Right kidney (tissue), 1 donor: ENCODE data around the gene AK2.
"Not testable (repeated sequence)": the region's sequence is repeated elsewhere in the genome, so short reads cannot be mapped to it uniquely, and the experiment has no call there.

Experiments
- DNase-seq: peaks from one replicate; pipeline ENCODE4 v3.0.0-alpha.2; 2016

Gene AK2

DNA sequence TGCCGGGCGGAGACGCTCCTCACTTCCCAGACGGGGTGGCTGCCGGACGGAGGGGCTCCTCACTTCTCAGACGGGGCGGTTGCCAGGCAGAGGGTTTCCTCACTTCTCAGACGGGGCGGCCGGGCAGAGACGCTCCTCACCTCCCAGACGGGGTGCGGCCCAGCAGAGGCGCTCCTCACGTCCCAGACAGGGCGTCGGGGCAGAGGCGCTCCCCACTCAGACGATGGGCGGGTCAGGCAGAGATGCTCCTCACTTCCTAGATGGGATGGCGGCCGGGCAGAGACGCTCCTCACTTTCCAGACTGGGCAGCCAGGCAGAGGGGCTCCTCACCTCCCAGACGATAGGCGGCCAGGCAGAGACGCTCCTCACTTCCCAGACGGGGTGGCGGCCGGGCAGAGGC, 61.6 kb downstream of the AK2 start:
- not testable (repeated sequence) for DNase-seq

DNA sequence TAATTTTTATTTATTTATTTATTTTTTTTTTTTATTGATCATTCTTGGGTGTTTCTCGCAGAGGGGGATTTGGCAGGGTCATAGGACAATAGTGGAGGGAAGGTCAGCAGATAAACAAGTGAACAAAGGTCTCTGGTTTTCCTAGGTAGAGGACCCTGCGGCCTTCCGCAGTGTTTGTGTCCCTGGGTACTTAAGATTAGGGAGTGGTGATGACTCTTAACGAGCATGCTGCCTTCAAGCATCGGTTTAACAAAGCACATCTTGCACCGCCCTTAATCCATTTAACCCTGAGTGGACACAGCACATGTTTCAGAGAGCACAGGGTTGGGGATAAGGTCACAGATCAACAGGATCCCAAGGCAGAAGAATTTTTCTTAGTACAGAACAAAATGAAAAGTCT, 63.2 kb downstream of the AK2 start:
- DNase-seq = not testable (repeated sequence)

DNA sequence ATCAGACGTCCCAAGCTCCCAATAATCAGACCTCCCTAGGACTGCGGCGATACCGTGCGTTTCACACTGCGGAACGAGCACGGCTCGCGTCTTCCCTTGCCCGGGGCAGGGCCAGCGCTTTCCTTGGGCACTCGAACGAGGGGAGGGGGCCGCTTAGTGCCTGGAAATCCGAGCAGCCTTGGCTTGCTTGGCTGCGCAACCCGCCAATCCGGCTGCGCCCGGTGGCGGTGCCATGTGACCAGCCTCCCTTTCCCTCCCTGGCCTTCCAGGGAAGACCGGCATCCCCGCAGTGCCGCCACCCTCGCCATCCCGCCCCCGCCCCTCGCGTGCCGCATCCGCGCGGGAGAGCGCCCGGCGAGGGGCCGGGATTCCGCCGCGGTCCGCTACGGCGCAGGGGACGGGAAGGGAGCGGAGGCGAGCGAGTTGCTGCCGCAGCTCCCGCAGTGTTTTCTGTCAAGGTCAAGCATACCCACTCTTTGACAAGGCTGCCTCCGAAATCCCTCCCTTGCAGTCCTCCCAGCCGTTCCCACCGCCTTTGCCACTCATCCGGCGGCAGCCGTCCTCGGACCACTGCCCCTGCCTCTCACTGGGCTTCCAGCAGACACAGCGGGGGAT, 63.8 kb downstream of the AK2 start:
- peak; percentile 88 for DNase-seq

DNA sequence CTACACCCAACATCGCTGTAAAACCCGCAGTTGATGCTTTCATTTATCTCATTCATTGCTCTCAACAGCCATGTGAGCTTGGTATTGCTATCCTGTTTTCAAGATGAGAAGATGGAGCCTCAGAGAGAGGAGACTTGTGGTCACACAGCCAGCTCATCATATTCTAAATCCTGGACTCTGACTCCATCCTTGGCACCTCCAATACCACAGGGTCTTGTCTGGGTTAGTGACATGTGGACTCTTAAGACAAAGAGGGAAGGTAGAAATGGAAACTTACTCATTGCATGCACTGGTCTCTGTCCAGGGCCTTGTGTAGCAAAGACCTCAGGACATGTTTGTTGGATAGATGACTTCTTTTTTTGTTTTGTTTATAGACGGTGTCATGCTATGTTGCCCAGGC, 65.1 kb downstream of the AK2 start:
- no peak for DNase-seq

DNA sequence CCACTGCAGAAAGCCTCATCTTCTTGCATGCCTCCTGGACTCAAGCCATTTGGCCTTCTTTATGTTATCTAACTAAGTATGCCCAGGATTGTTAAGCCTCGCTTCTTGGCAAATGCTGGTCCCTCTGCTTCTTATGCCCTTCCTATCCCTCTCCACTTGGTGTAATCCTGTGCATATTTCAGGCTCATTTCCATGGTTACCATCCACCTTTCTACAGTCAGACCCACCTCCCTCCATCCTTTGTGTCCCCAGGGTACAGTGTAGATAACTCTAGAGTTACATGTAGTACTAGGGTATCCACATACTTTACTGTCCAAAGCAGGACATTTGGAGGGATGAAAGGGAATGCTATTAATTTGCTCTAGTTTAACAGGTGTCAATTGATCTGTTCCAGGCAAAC, 65.5 kb downstream of the AK2 start:
- no peak for DNase-seq

DNA sequence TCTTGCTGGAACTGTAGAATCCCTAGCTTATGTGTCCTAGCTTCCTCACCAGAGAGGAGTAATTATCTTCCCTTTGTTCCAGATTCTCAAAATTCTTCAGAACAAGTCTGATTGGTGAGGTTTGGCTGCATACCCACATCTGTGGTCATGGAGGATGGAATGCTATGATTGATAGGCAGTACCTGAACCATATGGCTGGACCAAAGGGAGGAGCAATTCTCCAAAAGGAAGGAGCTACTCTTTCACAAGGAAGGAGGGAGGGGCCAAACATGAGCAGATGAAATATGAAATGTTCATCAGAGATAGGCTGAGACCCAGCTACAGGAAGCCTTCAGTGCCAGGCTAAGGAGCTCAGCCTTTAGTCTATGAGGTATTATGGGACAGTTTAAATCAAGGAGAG, 67.1 kb downstream of the AK2 start:
- DNase-seq = no peak

DNA sequence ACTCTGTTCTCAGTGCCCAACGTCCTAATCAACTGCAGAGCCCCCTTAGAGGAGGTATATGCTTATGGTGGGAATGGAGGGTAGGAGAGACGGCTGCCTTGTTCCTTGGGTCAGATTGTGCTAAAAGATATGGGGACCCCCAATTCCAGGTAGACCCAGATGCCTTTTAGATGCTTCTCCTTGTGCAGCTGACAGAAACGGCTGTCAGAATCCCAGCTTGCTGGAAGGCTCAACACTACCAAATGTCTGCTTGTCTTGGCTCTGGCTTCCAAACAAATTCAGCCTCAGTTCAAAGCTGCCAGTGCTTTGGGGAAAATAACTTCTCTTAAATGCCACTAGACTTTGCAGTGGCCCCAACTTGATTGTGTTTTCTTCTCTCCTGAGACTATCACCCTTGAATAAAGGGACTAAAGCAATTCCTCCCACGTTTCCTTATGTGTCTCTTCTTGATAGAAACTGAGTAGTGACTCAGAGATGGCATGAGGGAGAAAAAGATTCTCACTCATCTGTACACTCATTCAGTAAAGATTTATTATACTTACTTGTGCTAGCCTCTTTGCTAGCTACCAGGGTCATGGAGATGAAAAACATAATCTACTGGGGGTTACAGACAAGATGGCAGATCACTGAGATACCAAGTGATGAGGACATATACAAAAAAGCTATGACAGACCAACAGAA, 68.7 kb downstream of the AK2 start:
- DNase-seq = no peak

DNA sequence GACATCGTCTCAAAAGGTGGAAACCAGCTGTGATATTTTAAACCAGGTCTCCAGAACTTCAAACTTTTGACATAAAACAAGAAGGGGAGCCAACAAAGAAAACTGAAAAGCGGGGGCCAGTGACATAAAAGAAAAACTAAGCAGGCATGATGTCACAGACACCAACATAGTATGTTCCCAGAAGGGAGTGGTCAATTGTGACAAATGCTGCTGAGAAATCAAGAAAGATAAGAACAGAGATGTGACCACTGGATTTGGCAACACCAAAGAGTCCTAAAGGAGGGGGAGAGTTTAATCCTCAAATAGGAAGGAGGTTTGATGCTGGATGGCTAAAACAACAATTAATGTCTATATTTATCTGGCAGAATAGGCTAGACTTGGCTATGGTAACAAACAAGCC, 69.8 kb downstream of the AK2 start:
- DNase-seq = no peak

DNA sequence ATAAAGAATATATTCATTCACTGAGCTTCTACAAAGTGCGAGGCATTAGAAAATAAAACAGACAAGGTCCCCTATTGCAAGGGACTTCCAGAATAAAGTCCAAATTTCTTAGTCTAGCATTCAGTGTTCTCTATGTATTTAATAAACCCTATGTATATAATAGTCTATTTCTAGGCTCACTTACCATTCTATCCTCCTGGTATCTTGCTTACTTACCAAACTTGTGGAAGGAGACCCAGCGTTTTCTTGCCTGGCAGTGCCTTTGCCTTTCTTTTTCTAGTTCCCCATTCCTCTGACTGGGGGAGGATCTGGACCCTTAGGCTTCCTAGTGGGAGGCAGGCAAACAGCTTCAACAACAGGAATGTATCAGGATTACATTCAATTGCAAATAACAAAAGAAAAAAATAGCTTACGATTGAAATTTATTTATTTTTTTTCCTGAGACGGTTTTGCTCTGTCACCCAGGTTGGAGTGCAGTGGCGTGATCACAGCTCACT, 71.4 kb downstream of the AK2 start:
- DNase-seq = no peak

DNA sequence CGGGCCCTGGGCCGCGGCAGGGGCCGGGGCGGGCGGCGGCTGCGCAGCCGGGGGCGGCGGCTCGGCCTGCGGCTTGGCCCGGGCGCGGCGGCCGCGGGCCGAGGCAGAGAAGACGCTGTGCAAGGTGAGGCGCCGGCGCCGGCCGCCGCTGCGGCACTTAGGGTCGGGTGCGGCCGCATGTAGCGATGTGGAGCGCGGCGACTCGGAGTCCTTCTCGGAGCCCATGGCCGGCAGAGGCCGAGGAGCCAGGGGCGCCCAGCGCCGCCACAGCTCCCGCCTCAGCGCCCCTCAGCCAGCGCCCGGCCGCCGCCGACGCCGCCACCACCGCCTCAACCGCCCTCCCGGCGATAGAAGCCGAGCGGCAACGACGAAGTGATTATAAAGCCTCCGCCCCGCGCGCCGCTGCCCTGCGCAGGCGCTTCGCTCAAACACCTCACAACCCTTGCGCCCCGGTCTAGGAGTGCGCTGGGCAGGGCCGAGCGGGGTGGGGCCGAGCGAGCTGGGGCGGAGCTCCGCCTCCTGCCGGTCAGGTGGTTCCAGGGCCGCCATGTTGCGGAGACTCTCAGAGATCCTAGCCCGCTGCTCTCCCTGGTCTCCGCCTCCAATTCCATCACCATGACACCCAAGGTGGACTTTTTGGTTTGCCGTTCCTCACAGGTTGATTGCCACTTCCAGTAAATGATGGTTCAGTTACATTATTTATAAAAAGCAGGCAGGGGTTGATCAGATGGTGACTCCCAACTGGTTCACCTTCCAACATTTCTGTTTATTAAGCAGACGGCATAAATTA, 72.0 kb downstream of the AK2 start, which contains the start of gene RNF19B:
TSS of gene RNF19B (minus strand) at position 349 of the 790 bp plus-strand sequence. CDS start at position 225, 124 bp downstream.
- DNase-seq = peak; percentile 95

DNA sequence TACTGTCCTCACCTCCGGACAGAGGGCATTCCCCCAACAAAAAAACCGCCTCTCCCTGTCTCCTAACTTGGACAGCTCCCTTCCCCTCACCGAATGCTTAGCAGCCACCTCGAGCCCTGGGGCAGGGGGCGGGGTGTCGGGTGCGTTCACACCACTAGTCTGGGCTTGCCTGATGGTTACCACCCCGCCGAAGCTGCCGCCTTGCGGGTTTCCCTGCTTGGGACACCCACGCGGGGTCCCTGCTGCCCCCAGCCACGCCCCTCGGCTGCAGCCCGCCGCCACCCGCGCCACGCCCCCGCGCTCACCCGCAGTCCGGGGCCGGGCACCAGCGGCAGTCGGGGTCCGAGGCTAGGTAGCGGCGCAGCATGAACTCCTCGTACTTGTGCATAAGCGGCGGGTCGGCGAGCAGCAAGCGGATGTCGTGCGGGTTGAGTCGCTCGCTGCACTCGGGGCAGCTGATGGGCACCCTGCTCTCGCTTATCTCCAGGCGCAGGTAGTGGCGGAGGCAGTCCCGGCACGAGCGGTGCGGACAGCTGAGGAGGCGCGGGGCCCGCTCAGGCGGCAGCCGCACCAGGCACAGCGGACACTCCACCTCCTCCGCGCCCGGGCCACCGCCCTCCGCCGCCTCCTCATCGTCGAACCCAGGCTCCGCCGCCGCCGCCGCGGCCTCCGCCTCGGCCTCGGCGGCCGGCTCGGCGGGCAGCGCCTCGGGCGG, 72.8 kb downstream of the AK2 start:
- DNase-seq = peak; percentile 82

DNA sequence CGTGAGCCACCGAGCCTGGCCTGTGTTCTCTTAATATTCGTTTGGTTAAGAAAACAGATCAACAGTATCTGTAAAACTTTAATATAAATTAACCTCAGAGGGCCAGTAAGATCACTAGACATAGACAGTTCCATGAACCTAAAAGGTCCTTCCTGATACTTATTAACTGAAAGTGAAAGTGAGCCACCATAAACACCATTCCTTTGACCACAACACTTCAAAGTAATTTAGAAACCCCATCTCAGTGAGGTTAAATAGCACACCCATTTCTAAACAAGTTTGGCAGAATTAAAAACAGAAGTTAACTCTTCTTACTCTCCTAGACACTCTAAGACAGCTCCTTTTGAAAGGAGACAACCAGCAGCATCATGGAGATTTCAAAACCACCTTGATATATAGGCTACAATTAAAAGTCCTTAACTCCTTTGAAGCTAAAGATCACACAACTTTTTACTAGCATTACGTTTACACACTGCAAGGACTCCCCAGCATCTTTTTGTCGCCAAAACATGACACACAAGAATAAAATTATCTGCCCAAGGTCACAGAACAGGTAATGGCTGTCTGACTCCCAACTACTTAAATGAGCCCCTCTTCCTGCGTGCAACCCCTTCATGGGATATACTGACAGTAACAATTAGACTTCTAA, 74.3 kb downstream of the AK2 start:
- DNase-seq = no peak

DNA sequence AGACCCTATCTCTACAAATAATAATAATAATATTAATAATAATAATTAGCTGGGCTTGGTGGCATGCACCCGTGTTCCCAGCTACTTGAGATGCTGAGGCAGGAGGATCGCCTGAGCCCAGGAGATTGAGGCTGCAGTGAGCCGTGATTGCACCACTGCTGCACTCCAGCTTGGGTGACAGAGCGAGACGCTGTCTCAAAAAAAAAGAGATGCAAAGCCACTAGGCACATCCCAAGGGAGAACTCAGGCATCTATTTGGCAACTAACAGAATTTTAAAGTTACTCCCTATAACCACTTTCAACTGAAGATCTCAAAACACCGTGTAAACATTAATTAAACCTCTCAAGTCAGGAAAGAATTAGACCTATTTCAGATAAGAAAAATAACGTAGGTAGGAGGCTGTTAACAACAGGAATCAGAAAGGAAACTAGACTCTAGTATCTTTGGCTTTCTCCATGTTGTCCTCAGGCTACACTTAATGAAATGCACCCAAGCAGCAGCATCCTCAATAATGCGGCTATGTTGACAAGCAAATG, 75.8 kb downstream of the AK2 start:
- no peak for DNase-seq

DNA sequence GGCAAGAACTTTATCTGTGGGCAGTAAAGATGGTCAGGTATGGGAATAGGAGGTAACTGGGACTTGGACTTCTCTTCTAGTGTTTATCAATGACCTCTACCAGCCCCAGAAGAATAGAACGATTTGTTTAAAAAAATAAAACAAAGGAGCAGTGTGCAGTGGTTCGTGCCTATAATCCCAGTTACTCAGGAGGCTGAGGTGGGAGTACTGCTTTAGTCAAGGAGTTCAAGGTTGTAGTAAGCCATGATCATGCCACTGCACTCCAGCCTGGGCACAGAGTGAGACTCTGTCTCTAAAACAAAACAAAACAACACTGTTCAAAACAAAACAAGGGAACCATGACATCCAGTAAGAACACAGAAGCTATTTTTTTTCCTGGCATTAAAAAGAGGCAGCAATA, 76.3 kb downstream of the AK2 start:
- no peak for DNase-seq

DNA sequence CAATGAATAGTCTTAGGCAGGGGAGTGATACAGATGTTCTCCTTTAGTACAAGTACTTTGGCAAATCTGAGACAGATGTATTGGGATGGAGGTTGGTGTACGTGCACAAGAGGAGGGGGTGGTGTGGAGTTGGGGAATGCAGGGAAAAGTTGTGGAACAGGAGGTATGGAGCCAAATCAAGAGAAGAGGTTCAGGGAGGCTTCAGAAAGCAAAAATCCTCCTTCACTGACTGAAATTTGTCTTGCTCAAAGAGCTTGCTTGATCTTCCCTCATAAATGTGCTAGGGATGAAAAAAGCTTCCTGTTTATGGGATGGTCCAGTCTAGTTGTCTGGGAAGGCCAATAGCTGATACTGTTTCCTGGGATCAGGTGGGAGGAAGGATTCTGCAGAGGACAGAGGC, 77.9 kb downstream of the AK2 start:
- DNase-seq = no peak
